Neural progenitor cell (in vitro differentiated cells): ENCODE results near the gene SLC10A1. TPM values are rescaled to one million over a fixed set of nuclear protein-coding genes. Genes with fewer than 3 reads are reported as not detected.

Experiments used
- DNase-seq: peaks from one replicate; pipeline ENCODE4 v3.0.0-alpha.2; 2016; ENCODE audit warnings: low spot score
- H2AFZ ChIP-seq: fragments of 200-600 bp; sonication (generic); replicated peaks from 2 replicates; pipeline ENCODE4 v1.6.1; 2016; ENCODE audit warnings: antibody characterized with exemption
- H3F3A ChIP-seq: fragments of 200-600 bp; sonication (generic); 2 replicates; pipeline ENCODE4 v1.6.1; 2016; ENCODE audit warnings: antibody characterized with exemption, low read depth
- H3K27ac ChIP-seq: fragments of 200-600 bp; sonication (generic); 2 replicates; pipeline ENCODE4 v1.5.1; 2016; ENCODE audit warnings: mild to moderate bottlenecking
- H3K27me3 ChIP-seq: fragments of 200-600 bp; sonication (generic); 2 replicates; pipeline ENCODE4 v1.6.1; 2016; ENCODE audit warnings: mild to moderate bottlenecking, moderate library complexity
- H3K36me3 ChIP-seq: fragments of 200-600 bp; sonication (generic); 2 replicates; pipeline ENCODE4 v1.5.1; 2016
- H3K4me1 ChIP-seq: fragments of 200-600 bp; sonication (generic); 2 replicates; pipeline ENCODE4 v1.6.1; 2016; ENCODE audit warnings: mixed run types
- H3K4me2 ChIP-seq: fragments of 200-600 bp; sonication (generic); 2 replicates; pipeline ENCODE4 v1.6.1; 2016
- H3K4me3 ChIP-seq: fragments of 200-600 bp; sonication (generic); 2 replicates; pipeline ENCODE4 v1.5.1; 2016
- H3K79me2 ChIP-seq: fragments of 200-600 bp; sonication (generic); 2 replicates; pipeline ENCODE4 v1.6.1; 2016; ENCODE audit warnings: low read depth
- H3K9ac ChIP-seq: fragments of 200-600 bp; sonication (generic); 2 replicates; pipeline ENCODE4 v1.6.1; 2016
- H3K9me3 ChIP-seq: fragments of 200-600 bp; sonication (generic); 2 replicates; pipeline ENCODE4 v1.5.1; 2016; ENCODE audit warnings: low read depth
- H4K20me1 ChIP-seq: fragments of 200-600 bp; sonication (generic); 2 replicates; pipeline ENCODE4 v1.6.1; 2016; ENCODE audit warnings: low read depth
- H3K27ac Mint-ChIP-seq: 3 replicates; pipeline ENCODE4 v1.8.0; 2021; ENCODE audit warnings: mixed read lengths
- H3K27me3 Mint-ChIP-seq: 2 replicates; pipeline ENCODE4 v1.8.0; 2022; ENCODE audit warnings: low read depth, mild to moderate bottlenecking, inconsistent platforms, moderate library complexity, mixed read lengths; ENCODE audit not compliant: insufficient read depth
- H3K36me3 Mint-ChIP-seq: 3 replicates; pipeline ENCODE4 v1.8.0; 2021; ENCODE audit warnings: mixed read lengths
- H3K4me1 Mint-ChIP-seq: 3 replicates; pipeline ENCODE4 v1.8.0; 2021; ENCODE audit warnings: mixed read lengths
- H3K4me3 Mint-ChIP-seq: 3 replicates; pipeline ENCODE4 v1.8.0; 2021; ENCODE audit warnings: mild to moderate bottlenecking, moderate library complexity, mixed read lengths
- H3K9me3 Mint-ChIP-seq: 3 replicates; pipeline ENCODE4 v1.8.0; 2020; ENCODE audit warnings: mixed read lengths
- CTCF ChIP-seq: fragments of 200-600 bp; sonication (generic); IDR thresholded peaks from 2 replicates; pipeline ENCODE4 v1.5.1; 2017; ENCODE audit warnings: antibody characterized with exemption, mild to moderate bottlenecking
- EZH2 ChIP-seq: fragments of 200-600 bp; sonication (generic); IDR thresholded peaks from 2 replicates; pipeline ENCODE4 v1.6.1; 2017; ENCODE audit warnings: antibody characterized with exemption, mild to moderate bottlenecking, moderate library complexity
- EZH2phosphoT487 ChIP-seq: fragments of 200-600 bp; sonication (generic); IDR thresholded peaks from 2 replicates; pipeline ENCODE4 v1.6.1; 2017; ENCODE audit warnings: antibody characterized with exemption
- total RNA-seq: library from RNA; depleted of rRNA; stranded (reverse); fragments of >200 nt; gene quantifications from 2 replicates; pipeline ENCODE4 v1.2.3, GENCODE V29; 2015; ENCODE audit warnings: low replicate concordance

The SLC10A1 gene
- total RNA-seq, 1 donor from 2014 or later: not detected

GRCh38 chr14:69839661-69840060 is 42.6 kb upstream of the SLC10A1 start:
- no peaks in the 10 kb centered on the region for H4K20me1 ChIP-seq
- peaks cover 2% of the 10 kb centered on the region for H3K4me1 Mint-ChIP-seq

GRCh38 chr14:69838881-69839416 is 41.9 kb upstream of the SLC10A1 start:
- no peak overlapping the region for H3K4me3 Mint-ChIP-seq
- H3K4me1 ChIP-seq: peaks cover 35% of the 10 kb centered on the region
- no peaks in the 10 kb centered on the region for H3K4me1 Mint-ChIP-seq
- no peaks in the 10 kb centered on the region for H3K9me3 ChIP-seq
- H3K27ac Mint-ChIP-seq: no peak overlapping the region
- no peaks in the 10 kb centered on the region for H4K20me1 ChIP-seq
- no peak overlapping the region for H3K4me2 ChIP-seq
- H3K36me3 Mint-ChIP-seq: no peaks in the 10 kb centered on the region
- no peak overlapping the region for H3K4me3 ChIP-seq
- H3K9ac ChIP-seq: no peak overlapping the region
- no peaks in the 10 kb centered on the region for H3K9me3 Mint-ChIP-seq
- H3K27ac ChIP-seq: no peak overlapping the region
- no peaks in the 10 kb centered on the region for H3K79me2 ChIP-seq
- no peak for TF ChIP-seq EZH2phosphoT487
- TF ChIP-seq CTCF: no peak
- no peak for TF ChIP-seq EZH2
- peaks cover 1% of the 10 kb centered on the region for H3K27me3 Mint-ChIP-seq
- no peaks in the 10 kb centered on the region for H3K36me3 ChIP-seq
- DNase-seq: no peak
- peaks cover 32% of the 10 kb centered on the region for H3F3A ChIP-seq
- H3K27me3 ChIP-seq: no peaks in the 10 kb centered on the region
- no peak overlapping the region for H2AFZ ChIP-seq

More at GRCh38 chr14:69839661-69840060, 42.6 kb upstream of the SLC10A1 start:
- Histone ChIP-seq H2AFZ (no peak overlapping the region), H3K9me3 (no peaks in the 10 kb centered on the region), H3F3A (peaks cover 39% of the 10 kb centered on the region), H3K27me3 (no peaks in the 10 kb centered on the region), H3K9ac (no peak overlapping the region), H3K4me1 (peaks cover 42% of the 10 kb centered on the region), H3K4me3 (no peak overlapping the region), H3K79me2 (no peaks in the 10 kb centered on the region), H3K27ac (no peak overlapping the region), H3K36me3 (no peaks in the 10 kb centered on the region), H3K4me2 (no peak overlapping the region)
- no peak for DNase-seq
- TF ChIP-seq EZH2: no peak
- TF ChIP-seq CTCF: no peak
- TF ChIP-seq EZH2phosphoT487: no peak
- Mint-ChIP-seq H3K4me3 (no peak overlapping the region), H3K9me3 (no peaks in the 10 kb centered on the region), H3K27ac (no peak overlapping the region), H3K36me3 (no peaks in the 10 kb centered on the region), H3K27me3 (peaks cover 2% of the 10 kb centered on the region)

- H3K36me3 Mint-ChIP-seq: peaks cover 3% of the 10 kb centered on the region
Measured at GRCh38 chr14:69828879-69829278, 31.8 kb upstream of the SLC10A1 start.

More at GRCh38 chr14:69828879-69829278, 31.8 kb upstream of the SLC10A1 start:
- Histone ChIP-seq H3K9ac (no peak overlapping the region), H3K79me2 (no peaks in the 10 kb centered on the region), H2AFZ (no peak overlapping the region), H3K4me1 (peaks cover 7% of the 10 kb centered on the region), H3K9me3 (peaks cover 3% of the 10 kb centered on the region), H3K27me3 (no peaks in the 10 kb centered on the region), H3K36me3 (no peaks in the 10 kb centered on the region), H4K20me1 (no peaks in the 10 kb centered on the region), H3K4me2 (no peak overlapping the region), H3K4me3 (no peak overlapping the region), H3K27ac (no peak overlapping the region), H3F3A (no peaks in the 10 kb centered on the region)
- H3K27me3 Mint-ChIP-seq: peaks cover 12% of the 10 kb centered on the region
- H3K4me3 Mint-ChIP-seq: no peak overlapping the region
- no peak for TF ChIP-seq EZH2
- no peak for TF ChIP-seq CTCF
- peak overlapping the region; percentile 25 for H3K27ac Mint-ChIP-seq
- no peaks in the 10 kb centered on the region for H3K4me1 Mint-ChIP-seq
- H3K9me3 Mint-ChIP-seq: peaks cover 15% of the 10 kb centered on the region
- no peak for DNase-seq
